Stimulated activated memory B cell treated with anti-CD40 and anti-IgM and Interleukin-4, amounts not matched to agents 10 μg/mL and 1 μg/mL and 100 μg/mL, for 72 hours (primary cell): Measurements from ENCODE around the gene ZNF649.
"Not testable (repeated sequence)": the region's sequence is repeated elsewhere in the genome, so short reads cannot be mapped to it uniquely, and the experiment has no call there.

ENCODE experiments used
- ATAC-seq: fragments of 150-1000 bp; cut with Tn5 transposase; 2 replicates; pipeline ENCODE4 v1.10.0; 2021
- H3K27ac Mint-ChIP-seq: one replicate; pipeline ENCODE4 v1.8.0; 2022; ENCODE audit warnings: mild to moderate bottlenecking, mixed read lengths
- H3K27me3 Mint-ChIP-seq: one replicate; pipeline ENCODE4 v1.8.0; 2022; ENCODE audit warnings: mixed read lengths
- H3K36me3 Mint-ChIP-seq: one replicate; pipeline ENCODE4 v1.8.0; 2022; ENCODE audit warnings: mixed read lengths
- H3K4me1 Mint-ChIP-seq: one replicate; pipeline ENCODE4 v1.8.0; 2022; ENCODE audit warnings: mixed read lengths
- H3K4me3 Mint-ChIP-seq: one replicate; pipeline ENCODE4 v1.8.0; 2022; ENCODE audit warnings: mild to moderate bottlenecking, moderate library complexity, mixed read lengths
- H3K9me3 Mint-ChIP-seq: one replicate; pipeline ENCODE4 v1.8.0; 2022; ENCODE audit warnings: mixed read lengths

ZNF649 gene

GRCh38 chr19:51904331-51905165, at the start of gene ZNF649:
Gene ZNF649 (minus strand): TSS chr19:51905017. CDS start chr19:51900107, 4,910 bp downstream.
- peaks cover 16% of the 10 kb centered on the region for H3K9me3 Mint-ChIP-seq
- H3K27ac Mint-ChIP-seq, result peak within 1 kb of the TSS; percentile 93
- peak; percentile 99 for ATAC-seq
- peak within 1 kb of the TSS; percentile 98 for H3K4me3 Mint-ChIP-seq
- H3K36me3 Mint-ChIP-seq, result peaks cover 63% of the 10 kb centered on the region
- peaks cover 12% of the 10 kb centered on the region for H3K4me1 Mint-ChIP-seq
- H3K27me3 Mint-ChIP-seq, result peaks cover 17% of the 10 kb centered on the region

GRCh38 chr19:51948975-51949374, 44.2 kb upstream of the ZNF649 start:
- H3K9me3 Mint-ChIP-seq, result peaks cover 42% of the 10 kb centered on the region

DNA sequence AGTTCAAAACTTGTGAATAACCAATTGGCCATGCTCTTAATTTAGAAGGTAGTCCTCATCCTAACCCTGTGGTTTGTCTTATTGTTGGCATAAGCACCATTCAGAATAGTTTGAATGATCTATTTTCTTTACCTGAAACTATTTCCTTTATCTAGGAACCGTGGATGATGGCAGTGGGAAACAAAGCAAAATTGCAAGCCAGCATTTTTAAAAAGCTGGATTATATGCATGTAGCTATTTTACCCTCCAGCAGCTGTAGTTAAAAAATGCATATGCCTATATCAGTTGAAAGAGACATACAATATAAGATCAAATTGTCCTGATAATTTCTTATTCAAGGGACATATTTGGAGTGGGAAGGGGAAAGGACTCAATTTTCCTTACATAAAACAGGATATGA, 41.8 kb upstream of the ZNF649 start:
- Mint-ChIP-seq H3K27me3 (no peaks in the 10 kb centered on the region), H3K4me3 (no peak overlapping the region), H3K27ac (no peak overlapping the region), H3K9me3 (peaks cover 51% of the 10 kb centered on the region), H3K4me1 (no peaks in the 10 kb centered on the region), H3K36me3 (peaks cover 68% of the 10 kb centered on the region)
- no peak for ATAC-seq

More at GRCh38 chr19:51948975-51949374, 44.2 kb upstream of the ZNF649 start:
- no peak overlapping the region for H3K27ac Mint-ChIP-seq
- ATAC-seq, result no peak
- peaks cover 49% of the 10 kb centered on the region for H3K36me3 Mint-ChIP-seq
- H3K27me3 Mint-ChIP-seq, result no peaks in the 10 kb centered on the region
- no peak overlapping the region for H3K4me3 Mint-ChIP-seq
- no peaks in the 10 kb centered on the region for H3K4me1 Mint-ChIP-seq

DNA sequence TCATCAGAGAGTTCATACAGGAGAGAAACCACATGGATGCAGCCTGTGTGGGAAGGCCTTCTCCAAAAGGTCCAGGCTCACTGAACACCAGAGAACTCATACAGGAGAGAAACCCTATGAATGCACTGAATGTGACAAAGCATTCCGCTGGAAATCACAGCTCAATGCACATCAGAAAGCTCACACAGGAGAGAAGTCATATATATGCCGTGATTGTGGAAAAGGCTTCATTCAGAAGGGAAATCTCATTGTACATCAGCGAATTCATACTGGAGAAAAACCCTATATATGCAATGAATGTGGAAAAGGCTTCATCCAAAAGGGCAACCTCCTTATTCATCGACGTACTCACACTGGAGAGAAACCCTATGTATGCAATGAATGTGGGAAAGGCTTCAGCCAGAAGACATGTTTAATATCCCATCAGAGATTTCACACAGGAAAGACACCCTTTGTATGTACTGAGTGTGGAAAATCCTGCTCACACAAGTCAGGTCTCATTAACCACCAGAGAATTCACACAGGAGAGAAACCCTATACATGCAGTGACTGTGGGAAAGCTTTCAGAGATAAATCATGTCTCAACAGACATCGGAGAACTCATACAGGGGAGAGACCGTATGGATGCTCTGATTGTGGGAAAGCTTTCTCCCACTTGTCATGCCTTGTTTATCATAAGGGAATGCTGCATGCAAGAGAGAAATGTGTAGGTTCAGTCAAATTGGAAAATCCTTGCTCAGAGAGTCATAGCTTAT, 40.2 kb upstream of the ZNF649 start:
- H3K27me3 Mint-ChIP-seq, result no peaks in the 10 kb centered on the region
- H3K4me3 Mint-ChIP-seq, result no peak overlapping the region
- H3K4me1 Mint-ChIP-seq, result no peaks in the 10 kb centered on the region
- peaks cover 51% of the 10 kb centered on the region for H3K9me3 Mint-ChIP-seq
- peaks cover 77% of the 10 kb centered on the region for H3K36me3 Mint-ChIP-seq
- H3K27ac Mint-ChIP-seq, result no peak overlapping the region
- no peak for ATAC-seq

DNA sequence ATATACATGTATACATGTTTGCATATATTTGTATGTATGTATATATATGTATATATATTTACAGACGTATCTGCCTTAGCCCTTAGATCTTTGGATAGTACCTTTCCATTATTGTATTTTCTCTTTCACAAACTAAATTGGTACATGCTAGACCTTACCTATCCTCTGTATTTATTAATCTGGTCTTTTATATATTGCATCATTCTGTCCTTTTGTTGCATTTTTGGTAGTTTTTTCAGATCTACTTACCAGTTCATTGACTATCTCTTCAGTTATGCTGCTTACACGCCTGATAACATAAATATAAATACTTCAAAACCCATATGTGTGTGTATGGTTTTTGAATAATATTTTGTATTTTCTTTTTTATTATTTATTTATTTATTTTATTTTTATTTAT, 34.1 kb upstream of the ZNF649 start:
- H3K27ac Mint-ChIP-seq, result no peak overlapping the region
- peaks cover 40% of the 10 kb centered on the region for H3K9me3 Mint-ChIP-seq
- no peaks in the 10 kb centered on the region for H3K4me1 Mint-ChIP-seq
- no peaks in the 10 kb centered on the region for H3K27me3 Mint-ChIP-seq
- H3K36me3 Mint-ChIP-seq, result peaks cover 99% of the 10 kb centered on the region
- ATAC-seq, result no peak
- no peak overlapping the region for H3K4me3 Mint-ChIP-seq

- no peak for ATAC-seq
- Mint-ChIP-seq H3K4me1 (peaks cover 17% of the 10 kb centered on the region), H3K27me3 (no peaks in the 10 kb centered on the region), H3K27ac (no peak overlapping the region), H3K4me3 (no peak overlapping the region), H3K9me3 (peaks cover 20% of the 10 kb centered on the region), H3K36me3 (peaks cover 94% of the 10 kb centered on the region)
Measured at GRCh38 chr19:51931921-51932320, 27.1 kb upstream of the ZNF649 start.

DNA sequence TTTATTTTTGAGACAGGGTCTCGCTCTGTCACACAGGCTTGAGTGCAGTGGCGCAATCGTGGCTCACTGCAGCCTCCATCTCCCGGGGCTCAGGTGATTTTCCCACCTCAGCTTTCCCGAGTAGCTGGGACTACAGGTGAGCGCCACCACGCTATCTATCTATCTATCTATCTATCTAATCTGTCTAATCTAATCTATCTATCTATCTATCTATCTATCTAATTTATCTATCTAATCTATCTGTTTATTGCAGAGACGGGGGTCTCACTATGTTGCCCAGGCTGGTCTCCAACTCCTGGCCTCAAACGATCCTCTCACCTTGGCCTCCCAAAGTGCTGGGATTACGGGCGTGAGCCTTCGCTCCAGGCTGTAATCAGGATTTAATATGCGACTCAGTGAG, 23.0 kb upstream of the ZNF649 start:
- Mint-ChIP-seq H3K9me3 (peaks cover 21% of the 10 kb centered on the region), H3K27me3 (no peaks in the 10 kb centered on the region), H3K4me1 (peaks cover 22% of the 10 kb centered on the region), H3K4me3 (peak overlapping the region; percentile 97), H3K27ac (peak overlapping the region; percentile 92), H3K36me3 (peaks cover 72% of the 10 kb centered on the region)
- ATAC-seq, result no peak

DNA sequence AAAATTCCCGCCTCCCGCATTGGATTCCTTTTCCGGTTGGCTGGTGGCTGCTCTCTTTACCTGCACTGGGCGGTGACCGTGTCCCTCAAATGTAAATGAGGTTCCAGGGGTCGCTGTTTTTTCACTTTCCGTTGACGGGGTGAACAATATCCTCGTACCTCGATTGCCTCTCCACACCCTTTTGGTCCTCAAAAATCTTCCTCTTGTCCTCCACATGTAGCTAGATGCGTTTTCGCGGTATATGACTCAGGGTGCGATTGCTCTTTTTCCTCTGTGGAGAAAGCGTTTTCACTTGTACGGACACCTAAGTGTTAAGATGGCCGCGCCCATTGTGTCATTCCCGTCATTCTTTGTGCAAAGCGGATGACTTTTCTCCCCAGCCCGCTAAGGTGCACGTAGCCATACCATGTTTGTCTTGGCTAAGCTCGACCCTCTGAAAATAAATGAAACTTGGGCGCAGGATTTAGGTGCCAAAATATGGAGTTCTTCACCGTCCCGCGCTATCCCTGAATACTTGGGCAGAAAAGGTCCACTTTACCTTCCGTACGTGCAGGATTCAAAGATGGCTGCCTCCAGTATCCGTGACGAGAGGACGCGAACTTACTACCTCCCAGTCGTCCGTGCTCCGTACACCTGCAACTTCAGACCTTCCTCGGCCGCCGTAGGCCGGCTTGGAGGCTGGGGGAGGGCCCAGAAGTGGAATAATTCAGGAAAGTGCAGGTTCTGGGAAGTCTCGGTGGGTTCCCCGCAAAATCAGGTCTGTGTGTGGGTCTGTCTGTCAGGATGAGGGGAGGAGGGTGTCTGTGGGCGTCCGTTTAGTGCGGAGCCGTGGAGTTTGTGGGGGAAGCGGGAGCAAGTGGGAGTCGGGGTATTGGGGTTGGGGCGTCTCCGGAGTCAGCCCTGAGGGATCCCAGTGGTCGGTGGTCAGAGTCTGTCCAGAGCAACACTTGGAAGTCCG, 22.2 kb upstream of the ZNF649 start, which contains the start of gene ZNF613:
ZNF613 (plus strand) TSS at position 689 of the 958 bp plus-strand sequence. CDS start 8,749 bp downstream, outside the sequence.
- Mint-ChIP-seq H3K27ac (peak within 1 kb of the TSS; percentile 92), H3K27me3 (no peaks in the 10 kb centered on the region), H3K9me3 (peaks cover 21% of the 10 kb centered on the region), H3K4me1 (peaks cover 22% of the 10 kb centered on the region), H3K4me3 (peak within 1 kb of the TSS; percentile 97), H3K36me3 (peaks cover 65% of the 10 kb centered on the region)
- peak; percentile 97 for ATAC-seq

DNA sequence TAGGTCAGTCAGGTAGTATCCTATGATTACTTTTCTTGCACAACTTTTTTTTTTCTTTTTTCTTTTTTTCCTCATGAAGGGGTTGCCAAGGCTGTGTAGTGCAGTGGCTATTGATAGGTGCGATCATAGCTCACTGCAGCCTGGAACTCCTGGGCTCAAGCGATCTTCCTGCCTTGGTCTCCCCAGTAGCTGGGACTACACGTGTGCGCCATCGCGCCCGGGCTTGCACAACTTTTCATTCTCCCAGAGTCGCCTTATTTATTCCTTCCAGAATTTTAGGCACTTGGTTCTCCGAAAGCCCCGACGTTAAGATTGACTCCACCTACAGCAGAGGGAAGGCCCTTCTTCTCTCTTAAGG, 21.6 kb upstream of the ZNF649 start:
- ATAC-seq, result no peak
- Mint-ChIP-seq H3K27ac (peak overlapping the region; percentile 92), H3K4me1 (peaks cover 22% of the 10 kb centered on the region), H3K36me3 (peaks cover 58% of the 10 kb centered on the region), H3K4me3 (peak overlapping the region; percentile 97), H3K27me3 (no peaks in the 10 kb centered on the region), H3K9me3 (peaks cover 23% of the 10 kb centered on the region)

GRCh38 chr19:51921949-51922348, 17.1 kb upstream of the ZNF649 start:
- Mint-ChIP-seq H3K9me3 (peaks cover 26% of the 10 kb centered on the region), H3K4me3 (no peak overlapping the region), H3K27ac (no peak overlapping the region), H3K27me3 (no peaks in the 10 kb centered on the region), H3K36me3 (peaks cover 19% of the 10 kb centered on the region), H3K4me1 (peaks cover 5% of the 10 kb centered on the region)
- ATAC-seq, result no peak

- no peak for ATAC-seq
- Mint-ChIP-seq H3K27me3 (no peaks in the 10 kb centered on the region), H3K9me3 (peaks cover 31% of the 10 kb centered on the region), H3K36me3 (peaks cover 10% of the 10 kb centered on the region), H3K27ac (no peak overlapping the region), H3K4me3 (no peak overlapping the region), H3K4me1 (peaks cover 6% of the 10 kb centered on the region)
Measured at GRCh38 chr19:51919606-51920005, 14.8 kb upstream of the ZNF649 start.

GRCh38 chr19:51916167-51916566, 11.3 kb upstream of the ZNF649 start:
- no peak overlapping the region for H3K27ac Mint-ChIP-seq
- ATAC-seq, result no peak
- H3K27me3 Mint-ChIP-seq, result no peaks in the 10 kb centered on the region
- H3K9me3 Mint-ChIP-seq, result peaks cover 29% of the 10 kb centered on the region
- H3K36me3 Mint-ChIP-seq, result peaks cover 9% of the 10 kb centered on the region
- peaks cover 6% of the 10 kb centered on the region for H3K4me1 Mint-ChIP-seq
- H3K4me3 Mint-ChIP-seq, result no peak overlapping the region

- no peak overlapping the region for H3K27ac Mint-ChIP-seq
- no peaks in the 10 kb centered on the region for H3K27me3 Mint-ChIP-seq
- peaks cover 6% of the 10 kb centered on the region for H3K4me1 Mint-ChIP-seq
- no peak overlapping the region for H3K4me3 Mint-ChIP-seq
- peaks cover 31% of the 10 kb centered on the region for H3K9me3 Mint-ChIP-seq
- no peak for ATAC-seq
- peaks cover 9% of the 10 kb centered on the region for H3K36me3 Mint-ChIP-seq
Measured at GRCh38 chr19:51915324-51915867, 10.6 kb upstream of the ZNF649 start.

DNA sequence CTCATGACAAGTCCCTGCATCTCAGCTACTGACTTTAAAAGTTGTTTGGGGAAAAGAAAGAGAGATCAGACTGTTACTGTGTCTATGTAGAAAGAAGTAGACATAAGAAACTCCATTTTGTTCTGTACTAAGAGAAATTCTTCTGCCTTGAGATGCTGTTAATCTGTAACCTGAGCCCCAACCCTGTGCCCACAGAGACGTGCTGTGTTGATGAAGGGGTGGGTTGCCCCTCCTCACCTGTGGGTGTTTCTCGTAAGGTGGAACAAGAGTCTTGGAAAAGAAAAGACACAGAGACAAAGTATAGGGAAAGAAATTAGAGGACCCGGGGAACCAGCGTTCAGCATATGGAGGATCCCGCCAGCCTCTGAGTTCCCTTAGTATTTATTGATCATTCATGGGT, 3.2 kb upstream of the ZNF649 start:
- not testable (repeated sequence) for H3K4me3 Mint-ChIP-seq, ATAC-seq, H3K27ac Mint-ChIP-seq
- Mint-ChIP-seq H3K4me1 (peaks cover 12% of the 10 kb centered on the region), H3K27me3 (peaks cover 22% of the 10 kb centered on the region), H3K36me3 (peaks cover 30% of the 10 kb centered on the region), H3K9me3 (peaks cover 25% of the 10 kb centered on the region)
